ENCODE results near the gene CAMK4.
"Not testable (repeated sequence)": the region's sequence is repeated elsewhere in the genome, so short reads cannot be mapped to it uniquely, and the experiment has no call there.

DNA sequence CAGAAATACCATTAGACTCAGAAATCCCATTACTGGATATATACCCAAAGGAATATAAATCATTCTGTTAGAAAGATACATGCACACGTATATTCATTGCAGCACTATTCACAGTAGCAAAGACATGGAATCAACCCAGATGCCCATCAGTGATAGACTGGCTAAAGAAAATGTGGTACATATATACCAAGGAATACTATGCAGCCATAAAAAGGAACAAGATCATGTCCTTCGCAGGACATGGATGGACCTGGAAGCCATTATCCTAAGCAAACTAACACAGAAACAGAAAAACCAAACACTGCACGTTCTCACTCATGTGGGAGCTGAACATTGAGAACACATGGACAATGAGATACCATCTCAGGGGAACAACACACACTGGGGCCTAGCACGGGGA is 33.4 kb downstream of the CAMK4 start:
- TF ChIP-seq, protein P1, sequence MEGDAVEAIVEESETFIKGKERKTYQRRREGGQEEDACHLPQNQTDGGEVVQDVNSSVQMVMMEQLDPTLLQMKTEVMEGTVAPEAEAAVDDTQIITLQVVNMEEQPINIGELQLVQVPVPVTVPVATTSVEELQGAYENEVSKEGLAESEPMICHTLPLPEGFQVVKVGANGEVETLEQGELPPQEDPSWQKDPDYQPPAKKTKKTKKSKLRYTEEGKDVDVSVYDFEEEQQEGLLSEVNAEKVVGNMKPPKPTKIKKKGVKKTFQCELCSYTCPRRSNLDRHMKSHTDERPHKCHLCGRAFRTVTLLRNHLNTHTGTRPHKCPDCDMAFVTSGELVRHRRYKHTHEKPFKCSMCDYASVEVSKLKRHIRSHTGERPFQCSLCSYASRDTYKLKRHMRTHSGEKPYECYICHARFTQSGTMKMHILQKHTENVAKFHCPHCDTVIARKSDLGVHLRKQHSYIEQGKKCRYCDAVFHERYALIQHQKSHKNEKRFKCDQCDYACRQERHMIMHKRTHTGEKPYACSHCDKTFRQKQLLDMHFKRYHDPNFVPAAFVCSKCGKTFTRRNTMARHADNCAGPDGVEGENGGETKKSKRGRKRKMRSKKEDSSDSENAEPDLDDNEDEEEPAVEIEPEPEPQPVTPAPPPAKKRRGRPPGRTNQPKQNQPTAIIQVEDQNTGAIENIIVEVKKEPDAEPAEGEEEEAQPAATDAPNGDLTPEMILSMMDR (conservative IDR thresholded peaks at IDR 0.05; ENCODE audit: low read depth in 2 of 2) = not testable (repeated sequence)
- not testable (repeated sequence) for TF ChIP-seq EZH2 (IDR thresholded peaks at IDR 0.05; ENCODE audit: low read depth, unreplicated experiment); JUNB (IDR thresholded peaks at IDR 0.05; ENCODE audit: unreplicated experiment); POLR2AphosphoS5 (IDR thresholded peaks at IDR 0.05; ENCODE audit: low read depth)
